ENCODE measurements around the gene TRIML2. TPM values are rescaled to one million over a fixed set of nuclear protein-coding genes. Genes with fewer than 3 reads are reported as not detected.

Gene TRIML2
- total RNA-seq, result not detected

- Mint-ChIP-seq H3K9me3 (peaks cover 6% of the 10 kb centered on the region), H3K4me1 (ENCODE audit: low read depth) (no peaks in the 10 kb centered on the region), H3K36me3 (ENCODE audit: low read depth) (no peaks in the 10 kb centered on the region), H3K4me3 (no peak within 1 kb of the TSS), H3K27me3 (ENCODE audit: low read depth) (peaks cover 5% of the 10 kb centered on the region), H3K27ac (no peak within 1 kb of the TSS)
- no peak for DNase-seq
- CTCF ChIA-PET, result interaction anchor here (0.6 kb wide), 1 partner anchor 145 kb away, joined by 3 read pairs; no protein-coding TSS in a partner anchor
- intact Hi-C loops (cut with micrococcal nuclease), result no loop called here
Measured at GRCh38 chr4:188109157-188109755, at the start of gene TRIML2. TSS of gene TRIML2 (minus strand) at chr4:188109603. CDS start at chr4:188105368, 4,235 bp downstream.

- CTCF ChIA-PET, result no interaction called here
- DNase-seq, result no peak
- intact Hi-C loops (cut with micrococcal nuclease), result no loop called here
- H3K4me3 Mint-ChIP-seq, result no peak overlapping the region
- no peaks in the 10 kb centered on the region for H3K4me1 Mint-ChIP-seq (ENCODE audit: low read depth)
- no peaks in the 10 kb centered on the region for H3K27me3 Mint-ChIP-seq (ENCODE audit: low read depth)
- H3K36me3 Mint-ChIP-seq (ENCODE audit: low read depth), result no peaks in the 10 kb centered on the region
- no peak overlapping the region for H3K27ac Mint-ChIP-seq
- H3K9me3 Mint-ChIP-seq, result peaks cover 10% of the 10 kb centered on the region
Measured at GRCh38 chr4:188158336-188158735, 48.9 kb upstream of the TRIML2 start.

- peaks cover 10% of the 10 kb centered on the region for H3K9me3 Mint-ChIP-seq
- no peaks in the 10 kb centered on the region for H3K4me1 Mint-ChIP-seq (ENCODE audit: low read depth)
- no peaks in the 10 kb centered on the region for H3K27me3 Mint-ChIP-seq (ENCODE audit: low read depth)
- no peak for DNase-seq
- no peaks in the 10 kb centered on the region for H3K36me3 Mint-ChIP-seq (ENCODE audit: low read depth)
- H3K4me3 Mint-ChIP-seq, result no peak overlapping the region
- CTCF ChIA-PET, result no interaction called here
- no peak overlapping the region for H3K27ac Mint-ChIP-seq
- intact Hi-C loops (cut with micrococcal nuclease), result no loop called here
Measured at GRCh38 chr4:188154668-188155405, 45.4 kb upstream of the TRIML2 start.

- Mint-ChIP-seq H3K27ac (no peak overlapping the region), H3K4me1 (ENCODE audit: low read depth) (no peaks in the 10 kb centered on the region), H3K27me3 (ENCODE audit: low read depth) (no peaks in the 10 kb centered on the region), H3K4me3 (no peak overlapping the region), H3K36me3 (ENCODE audit: low read depth) (no peaks in the 10 kb centered on the region), H3K9me3 (no peaks in the 10 kb centered on the region)
- CTCF ChIA-PET, result no interaction called here
- intact Hi-C loops (cut with micrococcal nuclease), result no loop called here
- DNase-seq, result no peak
Measured at GRCh38 chr4:188147776-188148175, 38.4 kb upstream of the TRIML2 start.

- H3K27ac Mint-ChIP-seq, result no peak overlapping the region
- H3K4me1 Mint-ChIP-seq (ENCODE audit: low read depth), result no peaks in the 10 kb centered on the region
- H3K4me3 Mint-ChIP-seq, result no peak overlapping the region
Measured at GRCh38 chr4:188147176-188147575, 37.8 kb upstream of the TRIML2 start.

GRCh38 chr4:188146618-188147017 is 37.2 kb upstream of the TRIML2 start:
- Mint-ChIP-seq H3K27me3 (ENCODE audit: low read depth) (no peaks in the 10 kb centered on the region), H3K9me3 (no peaks in the 10 kb centered on the region), H3K36me3 (ENCODE audit: low read depth) (no peaks in the 10 kb centered on the region), H3K4me3 (no peak overlapping the region), H3K4me1 (ENCODE audit: low read depth) (no peaks in the 10 kb centered on the region), H3K27ac (no peak overlapping the region)
- DNase-seq, result no peak
- intact Hi-C loops (cut with micrococcal nuclease), result no loop called here
- CTCF ChIA-PET, result no interaction called here

More at GRCh38 chr4:188147176-188147575, 37.8 kb upstream of the TRIML2 start:
- CTCF ChIA-PET, result no interaction called here
- Mint-ChIP-seq H3K9me3 (no peaks in the 10 kb centered on the region), H3K27me3 (ENCODE audit: low read depth) (no peaks in the 10 kb centered on the region), H3K36me3 (ENCODE audit: low read depth) (no peaks in the 10 kb centered on the region)
- DNase-seq, result no peak
- intact Hi-C loops (cut with micrococcal nuclease), result no loop called here

- Mint-ChIP-seq H3K36me3 (ENCODE audit: low read depth) (no peaks in the 10 kb centered on the region), H3K4me1 (ENCODE audit: low read depth) (no peaks in the 10 kb centered on the region), H3K9me3 (no peaks in the 10 kb centered on the region), H3K4me3 (no peak overlapping the region), H3K27me3 (ENCODE audit: low read depth) (no peaks in the 10 kb centered on the region), H3K27ac (no peak overlapping the region)
- no peak for DNase-seq
- CTCF ChIA-PET, result no interaction called here
- intact Hi-C loops (cut with micrococcal nuclease), result no loop called here
Measured at GRCh38 chr4:188145601-188146000, 36.2 kb upstream of the TRIML2 start.

GRCh38 chr4:188143731-188144130 is 34.3 kb upstream of the TRIML2 start:
- CTCF ChIA-PET, result no interaction called here
- Mint-ChIP-seq H3K4me3 (no peak overlapping the region), H3K27ac (no peak overlapping the region), H3K27me3 (ENCODE audit: low read depth) (no peaks in the 10 kb centered on the region), H3K4me1 (ENCODE audit: low read depth) (no peaks in the 10 kb centered on the region), H3K9me3 (no peaks in the 10 kb centered on the region), H3K36me3 (ENCODE audit: low read depth) (no peaks in the 10 kb centered on the region)
- intact Hi-C loops (cut with micrococcal nuclease), result no loop called here
- DNase-seq, result no peak

GRCh38 chr4:188139671-188140070 is 30.3 kb upstream of the TRIML2 start:
- Mint-ChIP-seq H3K27ac (no peak overlapping the region), H3K36me3 (ENCODE audit: low read depth) (no peaks in the 10 kb centered on the region), H3K4me1 (ENCODE audit: low read depth) (no peaks in the 10 kb centered on the region), H3K9me3 (peaks cover 1% of the 10 kb centered on the region), H3K4me3 (no peak overlapping the region), H3K27me3 (ENCODE audit: low read depth) (peaks cover 1% of the 10 kb centered on the region)
- CTCF ChIA-PET, result no interaction called here
- DNase-seq, result no peak
- intact Hi-C loops (cut with micrococcal nuclease), result no loop called here

GRCh38 chr4:188139141-188139540 is 29.7 kb upstream of the TRIML2 start, which contains the start of gene TRIML1:
TSS of gene TRIML1 (plus strand) at chr4:188139441. CDS start at chr4:188139559, 118 bp downstream.
- DNase-seq, result no peak
- Mint-ChIP-seq H3K27me3 (ENCODE audit: low read depth) (peaks cover 1% of the 10 kb centered on the region), H3K4me1 (ENCODE audit: low read depth) (no peaks in the 10 kb centered on the region), H3K27ac (no peak within 1 kb of the TSS), H3K9me3 (peaks cover 1% of the 10 kb centered on the region), H3K4me3 (no peak within 1 kb of the TSS), H3K36me3 (ENCODE audit: low read depth) (no peaks in the 10 kb centered on the region)
- CTCF ChIA-PET, result no interaction called here
- intact Hi-C loops (cut with micrococcal nuclease), result no loop called here

- intact Hi-C loops (cut with micrococcal nuclease), result no loop called here
- H3K4me1 Mint-ChIP-seq (ENCODE audit: low read depth), result no peaks in the 10 kb centered on the region
- H3K4me3 Mint-ChIP-seq, result no peak overlapping the region
- no peaks in the 10 kb centered on the region for H3K36me3 Mint-ChIP-seq (ENCODE audit: low read depth)
- CTCF ChIA-PET, result no interaction called here
- H3K9me3 Mint-ChIP-seq, result peaks cover 3% of the 10 kb centered on the region
- DNase-seq, result no peak
- H3K27ac Mint-ChIP-seq, result no peak overlapping the region
- H3K27me3 Mint-ChIP-seq (ENCODE audit: low read depth), result peaks cover 1% of the 10 kb centered on the region
Measured at GRCh38 chr4:188138227-188138626, 28.8 kb upstream of the TRIML2 start.

GRCh38 chr4:188132232-188132631 is 22.8 kb upstream of the TRIML2 start:
- Mint-ChIP-seq H3K9me3 (peaks cover 7% of the 10 kb centered on the region), H3K27me3 (ENCODE audit: low read depth) (peaks cover 1% of the 10 kb centered on the region), H3K27ac (no peak overlapping the region), H3K4me3 (no peak overlapping the region), H3K36me3 (ENCODE audit: low read depth) (no peaks in the 10 kb centered on the region), H3K4me1 (ENCODE audit: low read depth) (peaks cover 3% of the 10 kb centered on the region)
- no peak for DNase-seq
- CTCF ChIA-PET, result no interaction called here
- intact Hi-C loops (cut with micrococcal nuclease), result no loop called here

GRCh38 chr4:188130355-188130754 is 21.0 kb upstream of the TRIML2 start:
- CTCF ChIA-PET, result interaction anchor here (0.7 kb wide), 1 partner anchor 38 kb away, joined by 4 read pairs; no protein-coding TSS in a partner anchor
- H3K27me3 Mint-ChIP-seq (ENCODE audit: low read depth), result no peaks in the 10 kb centered on the region
- peaks cover 8% of the 10 kb centered on the region for H3K9me3 Mint-ChIP-seq
- H3K36me3 Mint-ChIP-seq (ENCODE audit: low read depth), result no peaks in the 10 kb centered on the region
- intact Hi-C loops (cut with micrococcal nuclease), result no loop called here
- peaks cover 5% of the 10 kb centered on the region for H3K4me1 Mint-ChIP-seq (ENCODE audit: low read depth)
- H3K27ac Mint-ChIP-seq, result no peak overlapping the region
- H3K4me3 Mint-ChIP-seq, result no peak overlapping the region
- DNase-seq, result no peak

Data from activated naive CD4-positive, alpha-beta T cell treated with anti-CD3 and anti-CD28 coated beads for 36 hours (primary cell).